ENCODE results near the gene RAB18.
"Not testable (repeated sequence)": the region's sequence is repeated elsewhere in the genome, so short reads cannot be mapped to it uniquely, and the experiment has no call there.

Gene RAB18

GRCh38 chr10:27463961-27464360 lies 40.1 kb upstream of the RAB18 start:
- no peaks in the 10 kb centered on the region for H3K36me3 ChIP-seq
- no peak for TF ChIP-seq CTCF (IDR thresholded peaks at IDR 0.05)
- no peaks in the 10 kb centered on the region for H3K27me3 ChIP-seq
- H3K4me1 ChIP-seq: peaks cover 0 to 4% (median 0%) of the 10 kb centered on the region in 4 donors
- H3K9me3 ChIP-seq: no peaks in the 10 kb centered on the region
- intact Hi-C loops (cut with DNase I; ENCODE audit: low total_unique reads): no loop called here
- no peak overlapping the region for H3K27ac ChIP-seq
- DNase-seq: no peak
- H3K4me3 ChIP-seq: no peak overlapping the region

GRCh38 chr10:27464993-27465392 lies 39.1 kb upstream of the RAB18 start:
- Histone ChIP-seq H3K27me3 (no peaks in the 10 kb centered on the region), H3K9me3 (no peaks in the 10 kb centered on the region), H3K4me3 (no peak overlapping the region), H3K27ac (no peak overlapping the region), H3K4me1 (peaks cover 0 to 4% (median 0%) of the 10 kb centered on the region in 4 donors), H3K36me3 (no peaks in the 10 kb centered on the region)
- TF ChIP-seq CTCF (IDR thresholded peaks at IDR 0.05): no peak
- intact Hi-C loops (cut with DNase I; ENCODE audit: low total_unique reads): no loop called here
- no peak for DNase-seq

- H3K9me3 ChIP-seq; H3K27ac ChIP-seq; H3K4me1 ChIP-seq; H3K36me3 ChIP-seq; H3K27me3 ChIP-seq; intact Hi-C loops (cut with DNase I; ENCODE audit: low total_unique reads); DNase-seq; H3K4me3 ChIP-seq: not testable (repeated sequence)
Observed at GRCh38 chr10:27465596-27465995, 38.5 kb upstream of the RAB18 start.

GRCh38 chr10:27470885-27471284 lies 33.2 kb upstream of the RAB18 start:
- Histone ChIP-seq H3K4me1 (no peaks in the 10 kb centered on the region), H3K27me3 (no peaks in the 10 kb centered on the region), H3K27ac (no peak overlapping the region), H3K36me3 (no peaks in the 10 kb centered on the region), H3K9me3 (no peaks in the 10 kb centered on the region), H3K4me3 (no peak overlapping the region)
- no peak for TF ChIP-seq CTCF (IDR thresholded peaks at IDR 0.05)
- intact Hi-C loops (cut with DNase I; ENCODE audit: low total_unique reads): no loop called here
- no peak for DNase-seq

- no peak for DNase-seq
- Histone ChIP-seq H3K27ac (no peak overlapping the region), H3K4me3 (no peak overlapping the region), H3K9me3 (no peaks in the 10 kb centered on the region), H3K4me1 (no peaks in the 10 kb centered on the region), H3K27me3 (no peaks in the 10 kb centered on the region), H3K36me3 (no peaks in the 10 kb centered on the region)
- TF ChIP-seq CTCF (IDR thresholded peaks at IDR 0.05): no peak
- intact Hi-C loops (cut with DNase I; ENCODE audit: low total_unique reads): no loop called here
Observed at GRCh38 chr10:27474741-27475140, 29.4 kb upstream of the RAB18 start.

GRCh38 chr10:27479016-27479415 lies 25.1 kb upstream of the RAB18 start:
- DNase-seq: no peak
- no peak overlapping the region for H3K27ac ChIP-seq
- intact Hi-C loops (cut with DNase I; ENCODE audit: low total_unique reads): no loop called here
- H3K4me1 ChIP-seq: no peaks in the 10 kb centered on the region
- H3K27me3 ChIP-seq: no peaks in the 10 kb centered on the region
- H3K36me3 ChIP-seq: no peaks in the 10 kb centered on the region
- H3K4me3 ChIP-seq: no peak overlapping the region
- TF ChIP-seq CTCF (IDR thresholded peaks at IDR 0.05): no peak
- no peaks in the 10 kb centered on the region for H3K9me3 ChIP-seq

All from tibial artery (tissue), 4 donors.